ENCODE results near the gene AGGF1.
"Not testable (repeated sequence)": the region's sequence is repeated elsewhere in the genome, so short reads cannot be mapped to it uniquely, and the experiment has no call there.

AGGF1 gene

GRCh38 chr5:77087484-77088261, 57.5 kb downstream of the AGGF1 start:
- no peak for DNase-seq

DNA sequence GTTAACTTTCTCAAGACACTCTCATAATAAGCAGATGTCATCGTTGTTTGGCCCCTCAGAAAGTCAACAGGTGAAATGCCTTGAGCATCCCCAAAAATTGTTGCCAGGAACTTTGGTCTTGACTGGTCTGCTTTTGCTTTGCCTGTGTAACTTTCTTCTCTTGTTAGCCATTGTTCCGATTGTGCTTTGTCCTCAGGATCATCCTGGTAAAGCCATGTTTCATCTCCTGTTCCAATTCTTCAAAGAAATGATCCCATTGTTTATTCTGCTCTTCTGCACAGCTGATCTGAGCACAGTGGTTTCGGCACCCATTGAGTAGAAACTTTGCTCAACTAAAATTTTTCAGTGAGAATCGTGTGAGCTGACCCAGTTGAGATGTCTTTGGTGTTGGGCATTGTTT, 65.0 kb downstream of the AGGF1 start:
- DNase-seq: no peak

- no peak for DNase-seq
Measured at GRCh38 chr5:77101298-77101697, 71.1 kb downstream of the AGGF1 start.

GRCh38 chr5:77102549-77102948, 72.3 kb downstream of the AGGF1 start:
- no peak for DNase-seq

DNA sequence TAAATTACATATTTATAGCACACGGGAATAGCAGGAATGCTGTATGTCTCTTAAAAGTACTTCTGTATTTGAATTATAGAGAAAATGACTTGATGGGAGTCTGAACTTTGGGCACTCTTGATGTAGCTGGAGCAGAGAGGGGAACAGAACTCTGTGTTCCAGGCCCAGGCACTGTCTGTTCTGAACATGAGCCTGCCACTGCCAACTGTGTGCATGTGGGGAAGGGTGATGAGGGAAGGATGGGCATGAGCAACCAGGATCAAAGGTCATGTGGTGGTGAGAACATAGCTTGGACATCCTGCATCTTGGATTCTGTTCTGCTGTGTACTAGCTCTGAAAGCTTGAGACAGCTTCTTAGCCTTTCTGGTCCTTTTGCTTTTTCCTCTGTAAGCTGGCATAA, 73.3 kb downstream of the AGGF1 start:
- no peak for DNase-seq

- DNase-seq: no peak
Measured at GRCh38 chr5:77104813-77105212, 74.6 kb downstream of the AGGF1 start.

DNA sequence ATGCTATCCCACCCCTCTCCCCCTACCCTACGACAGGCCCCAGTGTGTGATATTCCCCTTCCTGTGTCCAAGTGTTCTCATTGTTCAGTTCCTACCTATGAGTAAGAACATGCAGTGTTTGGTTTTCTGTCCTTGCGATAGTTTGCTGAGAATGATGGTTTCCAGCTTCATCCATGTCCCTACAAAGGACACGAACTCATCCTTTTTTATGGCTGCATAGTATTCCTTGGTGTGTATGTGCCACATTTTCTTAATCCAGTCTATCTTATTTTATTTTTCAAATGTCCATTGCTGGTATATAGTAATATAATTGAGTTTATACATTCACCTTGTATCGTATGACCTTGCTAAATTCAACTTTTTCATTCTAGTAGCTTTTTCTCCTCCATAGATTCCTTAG, 76.8 kb downstream of the AGGF1 start:
- not testable (repeated sequence) for DNase-seq
